Ureter (tissue), 1 donor: ENCODE data around the gene C1QTNF5. TPM values are rescaled to one million over a fixed set of nuclear protein-coding genes. Genes with fewer than 3 reads are reported as not detected.

Experiments used
- DNase-seq: peaks from one replicate; pipeline ENCODE4 v3.0.0-alpha.2; 2020; ENCODE audit warnings: low spot score
- total RNA-seq: library from RNA; stranded (reverse); gene quantifications from one replicate; pipeline ENCODE4 v1.2.4, GENCODE V29; 2023
- donor health status: DM: yes; HTN: yes; CAD: no.

C1QTNF5 gene
- total RNA-seq, 1 donor from 2014 or later = 14.6 TPM

- no peak for DNase-seq
Measured at GRCh38 chr11:119338318-119338890, 2.3 kb downstream of the C1QTNF5 start.

- no peak for DNase-seq
Measured at GRCh38 chr11:119337581-119338317, 2.9 kb downstream of the C1QTNF5 start.

- no peak for DNase-seq
Measured at GRCh38 chr11:119336744-119337469, 3.8 kb downstream of the C1QTNF5 start.

- DNase-seq = no peak
Measured at GRCh38 chr11:119335655-119336543, 4.8 kb downstream of the C1QTNF5 start.

- DNase-seq = no peak
Measured at GRCh38 chr11:119335091-119335654, 5.5 kb downstream of the C1QTNF5 start.

GRCh38 chr11:119334174-119334930 is 6.3 kb downstream of the C1QTNF5 start, which contains the start of gene RNF26:
Gene RNF26 (plus strand): TSS chr11:119334527. CDS start chr11:119335123, 596 bp downstream.
- peak; percentile 98 for DNase-seq

- DNase-seq = no peak
Measured at GRCh38 chr11:119332111-119332765, 8.4 kb downstream of the C1QTNF5 start.

GRCh38 chr11:119330237-119330636 is 10.4 kb downstream of the C1QTNF5 start:
- DNase-seq = no peak

- no peak for DNase-seq
Measured at GRCh38 chr11:119329320-119329719, 11.4 kb downstream of the C1QTNF5 start.

GRCh38 chr11:119324189-119324588 is 16.5 kb downstream of the C1QTNF5 start:
- DNase-seq = no peak

GRCh38 chr11:119323532-119324033 is 17.1 kb downstream of the C1QTNF5 start:
- no peak for DNase-seq

- DNase-seq = no peak
Measured at GRCh38 chr11:119322921-119323531, 17.7 kb downstream of the C1QTNF5 start.

GRCh38 chr11:119322360-119322739 is 18.3 kb downstream of the C1QTNF5 start:
- no peak for DNase-seq

GRCh38 chr11:119320776-119321524 is 19.7 kb downstream of the C1QTNF5 start:
- DNase-seq = no peak

- DNase-seq = no peak
Measured at GRCh38 chr11:119320240-119320775, 20.4 kb downstream of the C1QTNF5 start.

- no peak for DNase-seq
Measured at GRCh38 chr11:119319700-119320239, 20.9 kb downstream of the C1QTNF5 start.

- DNase-seq = no peak
Measured at GRCh38 chr11:119319136-119319699, 21.5 kb downstream of the C1QTNF5 start.
